ENCODE data around the gene SYT2.
"Not testable (repeated sequence)": the region's sequence is repeated elsewhere in the genome, so short reads cannot be mapped to it uniquely, and the experiment has no call there.

The SYT2 gene

DNA sequence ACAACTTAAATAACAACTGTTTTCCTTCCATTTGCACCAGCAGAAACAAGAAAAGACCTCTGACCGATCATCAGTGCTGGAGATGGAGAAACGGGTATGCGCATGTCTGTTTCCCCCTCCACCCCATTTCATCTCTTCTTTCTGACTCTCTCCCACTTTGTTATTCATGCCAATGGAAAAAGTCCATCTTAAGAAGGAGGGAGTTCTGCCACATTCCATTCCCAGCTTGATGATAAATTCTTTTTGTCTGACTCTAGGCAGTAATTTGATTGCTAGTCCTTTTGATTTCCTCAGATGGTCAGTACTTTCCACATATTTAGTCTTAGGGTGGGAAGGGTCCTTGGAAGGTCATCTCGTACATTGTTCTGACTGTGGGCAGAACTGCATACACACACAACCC, 142.5 kb downstream of the SYT2 start:
- DNase-seq: no peak

DNA sequence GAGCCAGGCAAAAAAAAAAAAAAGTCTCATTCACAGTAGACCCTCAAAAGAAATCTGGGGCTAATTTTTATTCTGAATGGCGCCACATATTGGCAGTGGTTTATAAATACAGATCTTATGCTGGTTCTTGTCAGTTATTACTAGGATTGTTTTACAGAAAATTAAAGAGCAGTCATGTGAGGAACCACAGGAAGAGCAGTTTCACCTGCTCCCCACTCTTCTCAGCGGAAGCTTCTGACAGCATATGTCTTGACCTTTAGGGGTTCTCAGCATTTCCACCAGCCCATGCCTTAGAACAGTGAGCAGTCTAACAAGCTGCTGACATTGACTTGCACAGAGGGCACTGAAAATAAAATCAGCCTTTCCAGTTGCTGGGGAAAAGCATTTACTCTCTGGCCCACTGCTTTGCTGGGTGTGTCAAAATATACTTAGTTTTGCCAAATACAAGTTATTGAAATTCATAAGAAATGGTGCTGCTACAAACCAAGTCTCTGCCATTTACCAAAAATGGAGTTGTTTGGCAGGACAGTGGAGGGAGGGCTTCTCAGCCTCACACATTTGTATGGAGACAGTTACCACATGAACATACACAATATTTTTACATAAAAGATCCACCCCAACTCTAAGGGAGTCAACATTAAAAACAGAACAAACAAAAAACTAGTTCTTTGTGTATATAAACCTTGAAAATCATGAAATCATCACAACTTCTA, 144.2 kb downstream of the SYT2 start:
- no peak for DNase-seq

DNA sequence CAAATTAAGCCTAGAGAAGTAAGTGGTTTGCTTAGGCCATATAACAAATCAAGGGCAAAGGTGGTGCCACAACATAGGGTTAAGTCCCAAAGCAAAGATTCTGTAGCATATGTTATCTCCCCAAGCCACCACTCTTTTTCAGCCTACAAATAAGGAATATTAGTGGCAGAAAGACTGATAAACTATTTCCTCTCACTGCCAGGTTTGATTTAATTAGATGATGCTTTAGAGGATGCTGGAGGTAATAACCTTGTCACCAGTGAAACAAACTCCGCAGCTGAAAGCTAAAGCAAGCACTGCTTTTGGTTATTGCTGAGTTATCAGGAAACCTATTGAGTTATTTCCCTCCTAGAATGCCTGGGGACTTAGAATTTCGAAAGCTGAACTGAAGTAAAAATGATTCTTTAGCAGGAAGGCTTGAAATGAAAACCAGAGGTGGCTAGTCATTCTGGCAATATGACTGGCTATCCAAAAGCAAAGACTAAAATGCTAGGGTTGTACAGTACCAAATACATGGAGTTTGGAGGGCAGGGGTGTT, 145.2 kb downstream of the SYT2 start:
- DNase-seq: no peak

DNA sequence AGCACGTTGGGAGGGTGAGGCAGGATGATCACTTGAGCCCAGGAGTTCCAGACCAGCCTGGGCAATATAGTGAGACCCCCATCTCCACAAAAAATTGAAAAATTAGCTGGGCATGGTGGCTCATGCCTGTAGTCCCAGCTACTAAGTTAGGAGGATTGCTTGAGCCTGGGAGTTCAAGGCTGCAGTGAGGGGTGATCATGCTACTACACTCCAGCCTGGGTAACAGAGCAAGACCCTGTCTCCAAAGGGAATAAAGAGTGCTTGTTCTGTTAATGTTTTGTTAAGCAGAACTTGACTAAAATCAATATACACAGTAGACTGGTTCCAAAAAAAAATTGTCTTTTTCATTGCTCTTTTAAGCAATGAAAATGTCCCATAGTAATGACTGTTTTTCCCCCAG, 146.4 kb downstream of the SYT2 start:
- DNase-seq: no peak

DNA sequence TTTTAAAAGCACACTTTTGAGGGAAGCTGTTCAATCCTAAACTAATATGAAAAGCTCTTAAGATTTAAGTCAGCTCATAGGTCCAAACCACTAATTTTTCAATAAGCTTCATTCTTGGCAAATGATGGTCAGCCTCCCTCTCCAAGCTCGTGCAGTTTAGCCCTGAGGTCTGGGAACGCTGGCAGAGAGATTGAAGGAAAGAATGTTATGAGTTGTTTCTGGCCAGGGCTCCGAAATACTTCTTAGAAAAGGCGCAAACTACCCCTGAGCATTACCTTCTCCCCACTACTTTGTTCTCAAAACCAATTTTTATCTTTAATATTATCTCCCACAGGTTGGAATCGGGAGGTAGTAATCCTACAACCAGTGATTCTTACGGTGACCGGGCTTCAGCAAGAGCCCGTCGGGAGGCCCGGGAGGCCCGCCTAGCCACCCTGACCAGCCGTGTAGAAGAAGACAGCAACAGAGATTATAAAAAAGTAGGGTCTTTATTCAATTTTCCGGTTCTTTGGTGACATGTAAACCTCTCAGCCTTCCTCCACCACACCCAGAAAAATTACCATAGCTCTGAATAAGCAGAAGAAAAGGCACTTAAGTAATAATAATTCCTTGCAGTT, 147.7 kb downstream of the SYT2 start:
- DNase-seq: no peak

DNA sequence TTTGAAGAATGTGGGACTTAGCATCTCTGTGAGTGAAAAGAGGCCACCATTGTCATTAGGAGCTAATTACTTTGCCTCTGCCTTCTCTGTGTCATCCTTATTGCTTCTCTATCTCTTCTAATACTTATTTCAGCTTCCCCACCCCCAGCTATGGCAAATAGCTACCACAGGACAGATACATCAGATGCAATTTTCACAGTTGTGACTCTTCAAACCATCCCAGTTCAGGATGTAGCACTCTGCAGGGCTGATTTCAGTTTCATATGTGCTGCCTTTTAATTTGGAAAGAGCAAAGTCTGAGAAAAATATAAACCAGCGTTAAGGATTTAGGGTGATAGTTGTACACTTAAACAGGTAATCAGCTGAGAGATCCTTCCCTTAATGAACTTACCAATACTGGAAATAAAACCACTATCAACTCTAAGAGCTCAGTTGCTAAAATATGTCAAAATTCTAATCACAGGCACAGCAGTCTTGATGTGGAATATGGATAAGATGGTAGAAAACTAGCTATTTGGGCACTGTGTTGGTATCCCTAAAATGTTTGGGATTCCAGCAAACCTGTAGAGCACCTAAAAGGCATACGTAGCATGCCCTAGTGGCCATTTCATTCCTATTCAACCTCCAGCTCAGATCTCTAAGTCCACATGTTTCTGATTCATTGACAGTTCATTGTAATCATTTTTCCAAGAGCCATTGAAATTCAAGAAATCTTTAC, 148.4 kb downstream of the SYT2 start:
- DNase-seq: no peak

DNA sequence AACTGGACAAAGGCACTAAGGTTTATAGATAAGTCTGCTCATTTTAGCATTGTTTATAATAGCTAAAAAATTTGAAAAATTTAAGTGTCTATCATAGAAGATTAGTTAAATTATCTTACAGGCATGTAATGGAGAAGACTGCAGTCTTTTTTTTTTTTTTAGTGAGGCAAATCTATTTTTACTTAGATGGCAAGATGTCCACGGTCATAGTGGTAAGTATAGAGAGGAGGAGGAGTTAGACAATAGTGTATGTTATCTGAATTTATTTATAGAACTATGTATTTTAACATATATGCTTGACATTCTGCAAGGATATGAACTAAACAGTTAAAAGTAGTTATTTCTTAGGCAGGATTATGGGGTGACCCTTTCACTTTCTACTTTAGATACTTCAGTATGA, 149.0 kb downstream of the SYT2 start:
- no peak for DNase-seq

DNA sequence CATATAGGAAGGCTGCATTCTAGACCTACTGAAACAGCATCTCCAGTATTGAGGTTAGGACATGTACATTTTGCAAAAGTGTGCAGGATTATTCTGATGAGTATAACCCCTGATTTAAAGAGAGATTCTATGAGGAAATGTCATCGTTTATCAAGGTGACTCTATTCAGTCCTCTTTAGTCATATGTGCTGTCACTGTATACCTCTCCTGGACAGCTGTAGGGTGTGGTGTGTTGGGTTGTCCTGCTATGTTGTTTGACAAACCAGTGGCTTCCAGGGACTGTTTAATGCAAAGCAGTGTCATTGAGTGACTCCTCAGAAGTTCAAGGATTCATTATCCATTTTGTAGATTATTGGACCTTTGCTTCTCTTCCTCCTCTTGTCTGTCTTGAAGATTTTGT, 152.6 kb downstream of the SYT2 start:
- DNase-seq: not testable (repeated sequence)

DNA sequence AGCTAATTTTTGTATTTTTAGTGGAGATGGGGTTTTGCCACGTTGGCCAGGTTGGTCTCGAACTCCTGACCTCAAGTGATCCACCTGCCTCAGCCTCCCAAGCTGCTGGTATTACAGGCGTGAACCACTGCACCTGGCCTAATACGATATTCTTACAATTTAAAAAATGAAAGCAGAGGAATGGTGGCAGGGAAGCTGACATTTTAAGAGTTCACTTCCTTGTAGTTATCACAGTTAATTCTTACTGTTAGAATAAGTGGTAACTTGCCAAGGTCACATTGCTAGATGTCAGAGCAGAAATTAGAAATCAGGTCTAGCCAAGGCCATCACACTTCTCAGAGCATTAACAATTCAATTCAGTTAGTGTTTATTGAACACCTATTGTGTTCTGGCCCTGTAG, 154.2 kb downstream of the SYT2 start:
- DNase-seq: not testable (repeated sequence)

DNA sequence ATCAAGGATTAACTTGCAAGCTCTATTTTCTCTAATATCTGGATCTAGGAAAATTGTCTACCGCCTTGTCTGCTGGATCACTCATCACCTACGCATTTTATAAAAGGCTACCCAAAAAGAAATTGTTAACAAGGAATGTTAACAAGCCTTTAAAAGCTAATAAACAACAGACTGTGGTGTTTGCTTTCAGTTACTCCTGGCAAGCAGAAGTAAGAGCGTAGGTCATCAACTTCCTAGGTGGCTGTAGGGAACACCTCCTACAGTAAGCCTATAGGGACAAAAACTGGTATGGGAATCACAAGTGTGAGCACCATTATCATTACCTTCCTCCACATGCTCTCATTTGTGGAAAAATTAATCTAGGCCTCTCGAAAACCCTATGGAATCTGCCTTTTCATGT, 155.6 kb downstream of the SYT2 start:
- DNase-seq: not testable (repeated sequence)

DNA sequence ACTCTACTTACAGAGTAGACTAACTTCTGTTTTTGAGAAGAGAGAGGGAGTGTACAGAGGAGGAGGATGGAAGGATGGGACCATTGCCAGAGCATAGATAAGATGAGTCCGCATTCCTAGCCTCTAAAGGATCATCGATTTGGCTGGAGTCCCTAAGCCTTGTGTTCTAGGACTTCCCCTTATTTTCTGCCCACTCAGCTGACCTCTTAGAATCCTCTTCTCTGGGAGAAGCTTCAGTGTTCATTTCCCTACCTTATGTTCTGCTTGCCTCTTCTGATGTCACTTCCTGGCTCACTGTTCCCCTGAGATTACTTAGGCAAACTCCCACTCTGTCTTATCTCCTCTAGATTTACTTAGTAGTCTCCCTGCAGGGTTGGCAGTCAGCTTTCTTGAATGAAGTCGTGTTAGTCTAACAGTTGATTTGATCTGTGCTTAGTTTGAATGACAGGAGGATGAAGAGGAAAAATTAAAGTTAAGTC, 156.7 kb downstream of the SYT2 start:
- no peak for DNase-seq

DNA sequence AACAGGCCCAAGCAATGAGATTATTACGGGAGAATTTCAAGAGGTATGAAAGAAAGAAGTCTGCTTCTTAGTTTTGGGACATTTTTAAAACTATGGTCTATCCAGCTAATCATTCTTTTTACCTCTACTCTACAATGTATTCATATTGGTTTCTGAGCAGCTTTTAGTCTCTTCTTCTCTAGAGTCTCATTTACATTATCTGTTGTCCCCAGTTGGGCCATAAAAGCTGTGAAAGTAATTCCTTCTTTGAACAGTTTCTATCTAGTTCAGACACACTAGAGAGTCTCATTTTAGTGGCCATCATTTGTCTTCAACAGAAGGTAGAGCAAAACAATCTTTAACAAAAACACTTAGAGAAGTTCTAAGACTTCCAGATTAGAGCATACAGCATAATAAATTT, 157.2 kb downstream of the SYT2 start:
- not testable (repeated sequence) for DNase-seq

DNA sequence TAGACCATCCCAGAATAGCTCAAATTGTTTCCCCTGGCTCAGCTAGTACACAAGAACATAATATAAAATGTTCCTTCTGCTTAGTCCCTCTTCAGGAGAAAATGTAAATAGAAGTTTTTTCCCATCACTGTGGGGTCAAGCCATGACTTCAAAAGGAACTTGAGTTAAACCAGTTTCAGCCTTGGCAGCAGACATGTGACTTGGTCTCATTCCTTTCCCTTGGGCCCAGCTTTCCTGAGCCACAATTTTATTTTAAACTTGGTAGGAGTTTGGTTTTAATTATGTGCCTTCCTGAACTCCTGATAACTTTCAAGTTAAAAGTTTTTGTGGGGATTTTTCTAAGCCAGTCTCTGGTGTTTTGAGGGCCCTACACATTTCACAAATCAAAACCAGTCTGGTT, 157.6 kb downstream of the SYT2 start:
- not testable (repeated sequence) for DNase-seq

DNA sequence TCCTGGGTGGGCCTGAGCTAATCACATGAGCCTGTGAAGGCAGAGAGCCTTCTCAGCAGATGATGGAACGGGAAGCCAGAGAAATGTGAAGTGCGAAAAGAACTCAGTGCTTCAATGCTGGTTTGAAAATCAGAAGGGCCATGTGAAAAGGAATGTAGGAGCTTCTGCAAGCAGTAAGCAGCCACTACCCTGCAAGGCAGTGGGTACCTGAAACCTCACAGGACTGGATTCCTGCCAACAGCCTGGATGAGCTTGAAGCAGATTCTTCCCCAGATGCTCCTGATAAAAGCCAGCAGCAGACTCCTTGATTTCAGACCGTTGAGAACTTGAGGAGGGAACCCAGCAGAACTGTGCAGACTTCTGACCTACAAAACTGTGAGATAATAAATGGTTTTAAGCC, 158.6 kb downstream of the SYT2 start:
- DNase-seq: no peak

DNA sequence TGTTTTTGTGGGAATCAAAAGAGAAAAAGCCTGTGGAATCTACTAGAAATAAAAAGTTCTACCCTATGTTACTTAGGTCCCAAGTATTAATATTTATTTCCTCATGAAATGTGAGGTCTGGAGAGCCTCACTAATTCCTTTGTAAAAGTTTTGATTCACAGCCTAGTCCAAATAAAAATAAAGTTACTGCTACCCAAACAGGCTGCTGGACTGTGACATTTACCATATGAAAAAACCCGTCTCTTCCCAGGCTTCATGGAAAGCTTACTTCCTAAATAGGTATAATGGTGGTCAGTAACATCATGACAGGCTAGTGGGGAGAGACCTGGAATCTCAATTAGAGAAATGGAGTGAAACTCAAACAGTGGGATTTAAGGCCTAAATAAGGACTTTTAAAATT, 160.2 kb downstream of the SYT2 start:
- not testable (repeated sequence) for DNase-seq

DNA sequence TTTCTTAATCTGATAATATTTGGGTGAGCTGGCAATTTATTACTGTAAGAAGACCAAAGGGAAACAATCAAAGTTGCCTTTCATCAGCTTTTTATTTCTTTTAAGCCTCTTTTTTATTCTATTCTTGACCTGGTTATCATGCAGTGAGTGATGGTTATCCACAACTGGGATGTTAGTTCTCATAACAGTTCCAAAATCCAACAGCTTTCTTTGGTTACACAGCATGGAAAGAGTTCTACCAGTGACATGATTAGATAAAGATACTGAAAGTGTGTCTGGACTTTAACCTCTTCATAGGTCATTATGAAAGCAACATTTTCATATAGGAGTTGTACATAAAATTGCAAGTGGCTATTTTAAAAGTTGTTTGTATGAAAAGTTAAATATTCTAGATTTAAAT, 163.0 kb downstream of the SYT2 start:
- no peak for DNase-seq

DNA sequence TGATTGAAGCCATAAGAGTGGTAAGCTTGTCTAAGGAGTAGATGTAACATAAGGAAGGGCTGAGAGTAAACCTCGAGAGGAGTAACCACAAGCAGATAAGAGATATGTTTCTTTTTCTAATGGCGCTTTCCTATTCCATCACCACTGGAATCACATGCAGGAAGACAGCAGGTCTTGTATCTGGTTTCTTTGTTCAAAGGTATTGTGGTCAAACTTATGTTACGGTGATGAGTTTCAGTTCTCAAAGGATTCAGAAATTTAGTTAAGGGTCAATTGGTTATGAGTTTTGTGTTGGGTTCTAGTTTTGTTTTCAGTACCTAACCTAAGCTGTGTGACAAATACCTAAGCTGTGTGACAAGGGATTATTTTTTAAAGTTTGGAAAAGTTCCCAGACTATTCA, 163.5 kb downstream of the SYT2 start:
- DNase-seq: not testable (repeated sequence)

DNA sequence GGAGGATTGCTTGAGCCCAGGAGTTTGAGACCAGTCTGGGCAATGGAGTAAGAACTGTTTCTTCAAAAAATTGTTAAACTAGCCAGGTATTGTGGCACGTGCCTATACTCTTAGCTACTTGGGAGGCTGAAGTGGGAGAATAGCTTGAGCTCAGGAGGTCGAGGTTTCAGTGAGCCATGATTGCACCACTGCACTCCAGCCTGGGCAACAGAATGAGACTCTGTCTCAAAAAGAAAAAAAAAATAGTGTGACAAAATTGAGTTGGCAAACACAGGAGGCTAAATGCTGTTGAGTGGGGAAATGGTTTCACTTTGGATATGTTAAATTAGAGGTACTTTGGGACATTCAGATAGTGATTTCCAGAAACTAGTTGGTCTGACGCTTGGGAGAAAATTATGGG, 163.9 kb downstream of the SYT2 start:
- DNase-seq: not testable (repeated sequence)

DNA sequence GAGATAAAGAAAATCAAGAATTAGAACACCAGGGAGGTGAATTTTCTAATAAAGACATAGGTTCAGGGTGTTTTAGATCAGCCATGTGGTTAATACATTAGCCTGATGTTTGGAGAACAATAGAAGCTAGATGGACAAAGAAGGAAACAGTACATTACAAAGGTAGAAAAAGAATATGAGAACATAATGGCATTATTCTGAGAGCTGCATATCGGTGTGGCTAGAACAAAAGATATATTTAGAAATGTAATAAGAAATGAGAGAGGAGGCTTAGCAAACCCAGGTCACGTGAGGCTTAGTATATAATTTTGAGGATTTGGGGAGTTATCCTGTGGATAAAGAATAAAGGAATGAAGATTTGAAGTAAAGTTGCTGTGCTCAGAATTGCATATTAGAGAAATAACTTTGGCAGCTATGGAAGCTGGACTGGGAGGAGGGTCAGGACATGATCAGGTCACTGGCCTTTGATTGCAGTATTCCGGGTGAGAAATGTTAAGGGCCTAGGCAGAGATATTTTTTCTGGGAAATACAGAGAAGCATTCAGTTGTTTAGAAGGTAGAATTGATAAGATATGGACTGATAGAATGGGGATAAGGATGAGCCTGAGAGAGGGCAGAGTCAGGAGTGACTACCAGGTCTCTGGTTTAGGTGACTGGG, 164.5 kb downstream of the SYT2 start:
- not testable (repeated sequence) for DNase-seq

DNA sequence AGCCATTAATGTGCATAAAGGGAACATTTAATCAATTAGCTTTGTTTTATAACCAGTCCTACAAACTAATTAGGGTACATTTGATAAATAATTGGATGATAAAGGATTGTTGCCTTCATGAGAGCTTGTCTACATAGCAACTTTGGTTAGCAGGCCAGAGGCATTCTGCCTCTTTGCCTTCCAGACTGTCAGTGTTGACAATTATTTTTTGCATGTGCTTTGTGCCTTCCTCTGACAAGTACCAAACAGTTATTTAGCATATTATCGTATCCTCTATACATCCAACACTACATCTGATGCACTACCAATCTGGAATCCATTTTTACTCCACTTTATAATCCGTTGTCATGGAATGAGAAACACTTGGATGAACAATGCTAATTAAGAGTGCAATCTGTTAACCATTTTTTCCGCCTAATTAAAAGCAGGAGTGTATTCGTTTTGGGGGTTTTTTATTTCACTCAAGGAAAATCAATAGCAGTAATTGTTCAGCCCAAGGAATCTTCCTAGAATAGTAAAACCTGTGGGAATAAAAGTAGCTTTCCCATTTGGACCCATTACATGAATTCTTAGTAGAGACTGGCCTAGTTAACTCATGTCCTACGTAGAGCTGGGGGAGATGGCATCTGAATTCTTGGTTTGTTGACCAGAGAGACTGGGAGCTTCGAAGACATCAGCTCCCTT, 165.3 kb downstream of the SYT2 start:
- not testable (repeated sequence) for DNase-seq

DNA sequence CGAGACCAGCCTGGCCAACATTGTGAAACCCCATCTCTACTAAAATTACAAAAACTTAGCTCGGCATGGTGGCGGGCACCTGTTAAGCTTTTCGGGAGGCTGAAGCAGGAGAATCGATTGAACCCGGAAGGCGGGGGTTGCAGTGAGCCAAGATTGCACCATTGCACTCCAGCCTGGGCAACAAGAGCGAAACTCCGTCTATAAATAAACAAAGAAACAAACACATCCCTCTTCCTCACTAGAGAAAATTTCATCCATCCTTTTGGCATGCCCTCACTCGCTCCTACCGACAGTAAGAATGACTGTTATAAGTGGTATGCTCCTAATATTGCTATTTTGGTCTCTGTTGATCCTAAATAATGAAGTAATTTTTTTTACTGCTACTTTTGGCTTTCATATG, 166.7 kb downstream of the SYT2 start:
- DNase-seq: not testable (repeated sequence)

DNA sequence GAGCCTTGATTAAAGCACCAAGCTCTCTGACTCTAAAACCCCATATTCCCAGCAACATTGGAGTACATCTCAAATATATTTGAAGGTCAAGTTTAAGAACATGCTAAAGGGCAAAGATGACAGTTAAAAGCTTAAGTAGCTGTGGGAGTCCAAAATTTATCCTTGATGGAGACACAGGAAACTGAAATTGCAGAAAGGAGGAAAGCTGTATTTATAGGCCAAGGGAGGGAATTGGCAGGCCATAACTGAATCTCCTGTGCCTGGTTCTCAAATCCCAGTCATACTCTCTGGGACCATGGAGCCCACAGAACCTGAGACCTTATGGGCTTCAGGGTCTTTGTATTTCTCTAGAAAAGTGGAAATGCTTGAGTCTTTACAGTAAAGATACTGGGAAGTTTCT, 167.8 kb downstream of the SYT2 start:
- DNase-seq: not testable (repeated sequence)

DNA sequence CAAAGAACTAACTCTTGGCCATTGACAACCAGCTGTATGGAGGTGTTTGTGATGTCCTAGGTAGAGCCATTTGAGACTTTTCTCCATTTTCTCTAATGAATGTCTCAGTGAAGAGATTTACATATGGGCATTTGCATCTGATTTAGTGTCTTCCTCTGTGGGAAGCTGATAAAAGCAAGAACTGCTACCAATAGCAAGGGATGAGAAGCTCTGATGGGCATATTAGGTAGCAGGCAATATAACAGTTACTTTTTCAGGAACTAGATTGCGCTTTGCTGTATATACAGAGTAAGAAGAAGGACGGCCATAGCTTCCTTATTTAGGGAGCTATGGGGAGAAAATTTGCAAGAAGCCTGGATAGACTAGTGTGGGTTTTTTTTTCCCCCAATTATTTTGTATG, 169.4 kb downstream of the SYT2 start:
- DNase-seq: not testable (repeated sequence)

Measured in KG1 (cell line).